NCI-H1930 (cell line): ENCODE results near the gene VKORC1L1.
A peak's percentile ranks its signal among the peaks of the same experiment; 100 is the strongest.
"Not testable (repeated sequence)": the region's sequence is repeated elsewhere in the genome, so short reads cannot be mapped to it uniquely, and the experiment has no call there.

Experiments
- DNase-seq, 2 experiments: peaks; one replicate each; lab custom pipeline; 2025; lab: John Stamatoyannopoulos, UW

VKORC1L1 gene

GRCh38 chr7:65978891-65979582, 106.2 kb downstream of the VKORC1L1 start:
- no peak for DNase-seq

GRCh38 chr7:65979583-65980477, 107.0 kb downstream of the VKORC1L1 start:
- DNase-seq, result no peak

GRCh38 chr7:65980478-65981250, 107.8 kb downstream of the VKORC1L1 start:
- DNase-seq, result no peak

GRCh38 chr7:65981965-65982792, 109.3 kb downstream of the VKORC1L1 start, which contains the start of gene GUSB:
GUSB (minus strand) TSS chr7:65982213; CDS start chr7:65982183, 30 bp downstream.
- peak; percentile 93 to 94 for DNase-seq

- DNase-seq, result no peak
Measured at GRCh38 chr7:65983965-65984658, 111.2 kb downstream of the VKORC1L1 start.

GRCh38 chr7:65988084-65988483, 115.2 kb downstream of the VKORC1L1 start:
- no peak for DNase-seq

GRCh38 chr7:65988503-65988902, 115.6 kb downstream of the VKORC1L1 start:
- DNase-seq, result not testable (repeated sequence)

GRCh38 chr7:65989694-65990080, 116.8 kb downstream of the VKORC1L1 start:
- no peak for DNase-seq

GRCh38 chr7:65991829-65992228, 119.0 kb downstream of the VKORC1L1 start:
- not testable (repeated sequence) for DNase-seq

GRCh38 chr7:65992526-65992925, 119.7 kb downstream of the VKORC1L1 start:
- DNase-seq, result no peak

GRCh38 chr7:65994984-65995383, 122.1 kb downstream of the VKORC1L1 start:
- not testable (repeated sequence) for DNase-seq

- not testable (repeated sequence) for DNase-seq
Measured at GRCh38 chr7:66000823-66001417, 128.0 kb downstream of the VKORC1L1 start.

GRCh38 chr7:66005115-66005671, 132.3 kb downstream of the VKORC1L1 start:
- not testable (repeated sequence) for DNase-seq

GRCh38 chr7:66007232-66007631, 134.4 kb downstream of the VKORC1L1 start:
- DNase-seq, result no peak
